Osteocyte (in vitro differentiated cells): ENCODE results near the gene KRT36. TPM values are rescaled to one million over a fixed set of nuclear protein-coding genes. Genes with fewer than 3 reads are reported as not detected.

Experiments
- DNase-seq: peaks from one replicate; pipeline ENCODE4 v3.0.0; 2021; ENCODE audit warnings: mixed read lengths; ENCODE audit not compliant: unreplicated experiment; ENCODE audit errors: extremely low spot score
- H3K27ac Mint-ChIP-seq: one replicate; pipeline ENCODE4 v1.8.0; 2021; ENCODE audit warnings: mild to moderate bottlenecking, mixed read lengths; ENCODE audit not compliant: unreplicated experiment
- H3K27me3 Mint-ChIP-seq: one replicate; pipeline ENCODE4 v1.8.0; 2021; ENCODE audit warnings: mixed read lengths; ENCODE audit not compliant: unreplicated experiment
- H3K36me3 Mint-ChIP-seq: one replicate; pipeline ENCODE4 v1.8.0; 2021; ENCODE audit warnings: mixed read lengths; ENCODE audit not compliant: unreplicated experiment
- H3K4me1 Mint-ChIP-seq: one replicate; pipeline ENCODE4 v1.8.0; 2021; ENCODE audit warnings: mixed read lengths; ENCODE audit not compliant: unreplicated experiment
- H3K4me3 Mint-ChIP-seq: one replicate; pipeline ENCODE4 v1.8.0; 2021; ENCODE audit warnings: mild to moderate bottlenecking, moderate library complexity, mixed read lengths; ENCODE audit not compliant: unreplicated experiment
- H3K9me3 Mint-ChIP-seq: one replicate; pipeline ENCODE4 v1.8.0; 2021; ENCODE audit warnings: mixed read lengths; ENCODE audit not compliant: unreplicated experiment
- total RNA-seq: library from RNA; stranded (reverse); gene quantifications from 2 replicates; pipeline ENCODE4 v1.2.1, GENCODE V29; 2021
- TF ChIP-seq, protein P1 (sequence below): fragments of 200-600 bp; sonication (generic); IDR thresholded peaks from 2 replicates; pipeline ENCODE4 v1.5.0; 2021; ENCODE audit warnings: antibody characterized with exemption, mild to moderate bottlenecking, moderate library complexity

The KRT36 gene
- total RNA-seq, 1 donor from 2014 or later = not detected

DNA sequence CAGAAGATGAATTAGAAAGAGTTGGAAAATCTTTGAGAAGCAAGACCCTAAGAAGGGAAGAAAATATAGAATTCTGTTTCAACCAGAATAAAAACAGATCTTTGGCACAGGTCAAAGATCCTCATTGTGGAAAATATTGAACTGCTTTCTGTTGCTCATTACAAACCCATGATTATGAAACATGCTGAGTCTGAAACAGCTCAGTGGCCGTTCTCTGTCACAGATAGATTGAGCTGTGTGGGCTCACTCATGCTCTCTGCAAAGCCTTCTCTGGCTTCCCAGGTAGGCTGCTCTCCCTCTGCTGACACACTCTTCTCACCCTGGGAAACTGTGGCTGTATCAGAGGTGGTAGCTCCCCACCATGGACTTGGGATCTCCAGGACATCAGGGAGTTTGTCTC is 45.5 kb downstream of the KRT36 start:
- H3K36me3 Mint-ChIP-seq = no peaks in the 10 kb centered on the region
- H3K27ac Mint-ChIP-seq = no peak overlapping the region
- H3K27me3 Mint-ChIP-seq = peaks cover 21% of the 10 kb centered on the region
- no peak for DNase-seq
- H3K4me1 Mint-ChIP-seq = no peaks in the 10 kb centered on the region
- no peaks in the 10 kb centered on the region for H3K9me3 Mint-ChIP-seq
- TF ChIP-seq, protein P1, sequence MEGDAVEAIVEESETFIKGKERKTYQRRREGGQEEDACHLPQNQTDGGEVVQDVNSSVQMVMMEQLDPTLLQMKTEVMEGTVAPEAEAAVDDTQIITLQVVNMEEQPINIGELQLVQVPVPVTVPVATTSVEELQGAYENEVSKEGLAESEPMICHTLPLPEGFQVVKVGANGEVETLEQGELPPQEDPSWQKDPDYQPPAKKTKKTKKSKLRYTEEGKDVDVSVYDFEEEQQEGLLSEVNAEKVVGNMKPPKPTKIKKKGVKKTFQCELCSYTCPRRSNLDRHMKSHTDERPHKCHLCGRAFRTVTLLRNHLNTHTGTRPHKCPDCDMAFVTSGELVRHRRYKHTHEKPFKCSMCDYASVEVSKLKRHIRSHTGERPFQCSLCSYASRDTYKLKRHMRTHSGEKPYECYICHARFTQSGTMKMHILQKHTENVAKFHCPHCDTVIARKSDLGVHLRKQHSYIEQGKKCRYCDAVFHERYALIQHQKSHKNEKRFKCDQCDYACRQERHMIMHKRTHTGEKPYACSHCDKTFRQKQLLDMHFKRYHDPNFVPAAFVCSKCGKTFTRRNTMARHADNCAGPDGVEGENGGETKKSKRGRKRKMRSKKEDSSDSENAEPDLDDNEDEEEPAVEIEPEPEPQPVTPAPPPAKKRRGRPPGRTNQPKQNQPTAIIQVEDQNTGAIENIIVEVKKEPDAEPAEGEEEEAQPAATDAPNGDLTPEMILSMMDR = no peak
- H3K4me3 Mint-ChIP-seq = no peak overlapping the region

DNA sequence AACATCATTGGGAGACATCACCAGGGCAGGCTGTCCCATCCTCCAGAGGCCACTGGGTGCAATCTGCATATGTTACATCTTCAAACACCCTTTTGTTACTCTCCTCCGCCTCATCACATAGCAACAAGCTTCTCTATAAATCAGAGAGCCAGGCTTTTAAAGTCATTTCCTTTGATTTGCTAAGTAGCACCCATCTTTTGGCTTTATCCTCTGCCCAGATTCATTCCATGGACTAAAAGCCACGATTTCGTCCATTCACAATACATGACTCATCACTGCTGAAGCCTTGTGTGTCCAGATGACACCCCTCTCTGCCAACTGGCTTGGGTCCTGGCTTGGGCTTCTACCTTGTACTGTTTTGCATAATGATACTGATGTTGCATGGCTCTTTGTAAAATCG is 47.0 kb downstream of the KRT36 start:
- Mint-ChIP-seq H3K27me3 (peaks cover 21% of the 10 kb centered on the region), H3K36me3 (no peaks in the 10 kb centered on the region), H3K4me1 (no peaks in the 10 kb centered on the region), H3K27ac (no peak overlapping the region), H3K9me3 (no peaks in the 10 kb centered on the region), H3K4me3 (no peak overlapping the region)
- TF ChIP-seq, protein P1 = no peak
- DNase-seq = no peak

DNA sequence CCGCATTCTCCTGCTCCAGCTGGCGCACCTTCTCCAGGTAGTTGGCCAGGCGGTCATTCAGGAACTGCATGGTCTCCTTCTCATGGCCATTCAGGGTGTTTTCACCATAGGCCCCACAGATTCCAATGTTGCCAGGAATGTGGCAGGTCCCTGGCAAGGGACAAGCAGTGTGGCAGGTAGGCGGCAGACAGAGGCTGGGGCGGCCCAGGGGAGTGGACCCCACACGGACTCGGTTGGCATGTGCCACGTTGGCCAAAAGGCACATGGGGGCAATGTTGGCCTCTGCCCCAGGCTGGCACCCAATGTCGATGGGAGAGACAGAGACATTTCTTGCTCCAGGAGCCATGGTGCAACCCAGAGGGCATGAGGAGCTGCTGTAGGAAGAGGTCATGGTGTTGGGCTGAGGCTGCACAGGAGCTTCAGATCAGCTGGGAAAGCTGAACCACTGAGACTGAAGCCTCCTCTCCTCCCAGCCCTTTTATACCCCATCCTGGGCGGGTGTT is 49.1 kb downstream of the KRT36 start, which contains the start of gene KRT38:
Gene KRT38 (minus strand): TSS at position 453 of the 503 bp plus-strand sequence. CDS start 62 bp downstream, at position 391.
- Mint-ChIP-seq H3K36me3 (no peaks in the 10 kb centered on the region), H3K9me3 (no peaks in the 10 kb centered on the region), H3K27ac (no peak within 1 kb of the TSS), H3K27me3 (peaks cover 25% of the 10 kb centered on the region), H3K4me1 (no peaks in the 10 kb centered on the region), H3K4me3 (no peak within 1 kb of the TSS)
- DNase-seq = no peak
- TF ChIP-seq, protein P1 = no peak

DNA sequence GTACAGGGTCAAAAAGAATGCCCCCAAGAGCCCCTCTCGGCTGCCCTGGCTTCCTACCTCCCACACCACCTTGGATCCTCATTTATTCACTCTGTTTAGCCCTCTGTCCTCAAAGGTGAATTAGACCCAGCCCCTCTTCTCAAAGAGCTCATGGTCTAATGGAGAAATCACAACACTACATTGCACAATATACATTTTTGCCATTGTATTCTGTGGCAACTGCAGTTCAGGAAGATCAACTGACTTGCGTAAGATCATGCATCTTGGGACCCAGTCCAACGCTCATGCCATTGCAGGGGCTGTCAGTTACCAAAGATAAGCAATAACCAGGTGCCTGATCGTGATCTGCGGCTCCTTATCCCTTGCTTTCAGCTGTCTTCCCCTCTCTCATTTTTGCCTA is 50.3 kb downstream of the KRT36 start:
- Mint-ChIP-seq H3K36me3 (no peaks in the 10 kb centered on the region), H3K27ac (no peak overlapping the region), H3K27me3 (peaks cover 24% of the 10 kb centered on the region), H3K4me3 (no peak overlapping the region), H3K4me1 (no peaks in the 10 kb centered on the region), H3K9me3 (no peaks in the 10 kb centered on the region)
- TF ChIP-seq, protein P1 = no peak
- no peak for DNase-seq

DNA sequence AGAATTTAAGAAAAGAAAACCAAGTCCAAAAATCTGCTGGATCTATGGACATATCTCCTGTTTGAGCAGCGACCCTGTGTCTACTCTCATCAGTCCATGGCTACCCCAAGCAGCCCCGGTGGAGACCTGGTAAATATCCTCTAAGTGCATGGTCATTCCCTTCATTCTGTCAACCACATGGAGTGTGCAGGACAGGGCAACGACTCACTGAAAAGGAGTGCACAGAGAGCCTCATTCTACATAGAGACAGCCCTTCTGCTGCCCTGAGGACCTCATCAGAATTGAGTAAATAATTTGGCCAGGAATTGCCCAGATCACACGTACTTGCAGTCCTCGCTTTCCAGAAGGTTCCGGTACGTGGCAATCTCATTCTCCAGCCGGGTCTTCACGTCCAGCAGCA is 51.9 kb downstream of the KRT36 start:
- no peak overlapping the region for H3K4me3 Mint-ChIP-seq
- no peaks in the 10 kb centered on the region for H3K4me1 Mint-ChIP-seq
- TF ChIP-seq, protein P1 = no peak
- H3K27me3 Mint-ChIP-seq = peaks cover 14% of the 10 kb centered on the region
- no peaks in the 10 kb centered on the region for H3K9me3 Mint-ChIP-seq
- DNase-seq = no peak
- no peak overlapping the region for H3K27ac Mint-ChIP-seq
- no peaks in the 10 kb centered on the region for H3K36me3 Mint-ChIP-seq
